HG03025 (cell line): ENCODE data around the gene FDX2.
"Not testable (repeated sequence)": the region's sequence is repeated elsewhere in the genome, so short reads cannot be mapped to it uniquely, and the experiment has no call there.

ENCODE experiments used
- ATAC-seq: cut with Tn5 transposase; IDR thresholded peaks from one replicate; pipeline ENCODE4 v1.9.1; 2021; ENCODE audit warnings: mild to moderate bottlenecking, moderate library complexity; ENCODE audit not compliant: unreplicated experiment, low FRiP score

Gene FDX2

DNA sequence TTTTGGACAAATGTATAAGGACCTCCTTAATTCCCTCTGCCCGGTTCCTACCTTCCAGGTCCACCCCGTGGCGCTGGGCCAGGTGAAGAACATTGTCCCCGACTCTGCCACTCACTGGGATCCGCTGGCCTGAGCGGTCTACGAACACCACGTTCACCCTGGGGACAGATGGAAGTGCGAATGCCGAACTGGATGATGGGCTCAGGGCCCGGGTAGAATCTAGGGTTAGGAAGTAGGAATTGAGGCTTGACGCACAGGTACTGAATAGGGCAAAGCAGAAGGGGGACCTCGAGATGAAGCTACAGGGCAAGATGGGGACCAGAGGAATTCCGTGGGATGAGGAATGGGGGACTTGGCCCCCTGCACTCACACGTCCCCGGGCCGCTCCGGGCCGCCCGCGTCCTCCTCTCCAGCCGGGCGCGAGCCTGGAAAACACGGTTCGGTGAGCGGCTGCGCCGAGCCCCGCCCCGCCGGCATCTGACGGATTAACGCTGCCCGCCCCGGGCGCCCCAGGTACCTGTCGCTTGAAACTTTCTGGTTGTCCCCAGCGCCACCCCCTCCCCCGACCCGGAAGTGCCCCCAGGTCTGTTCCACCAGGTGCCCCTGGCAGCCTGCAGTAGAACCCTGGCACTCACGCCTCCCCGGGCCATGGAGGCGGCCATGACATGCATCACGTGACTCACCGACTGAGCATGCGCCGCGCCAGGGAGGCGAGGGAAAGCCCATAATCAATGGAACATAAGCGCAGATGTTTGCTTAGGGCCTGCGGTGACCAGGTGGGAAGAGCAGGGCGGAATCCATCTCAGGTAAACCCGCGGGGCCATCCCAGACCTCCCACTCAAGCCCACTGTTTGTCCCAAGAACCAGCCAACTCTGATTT, at the start of gene FDX2:
Gene FDX2 (minus strand): TSS at position 681 of the 880 bp plus-strand sequence. CDS start 19 bp downstream, at position 662.
- no peak for ATAC-seq

DNA sequence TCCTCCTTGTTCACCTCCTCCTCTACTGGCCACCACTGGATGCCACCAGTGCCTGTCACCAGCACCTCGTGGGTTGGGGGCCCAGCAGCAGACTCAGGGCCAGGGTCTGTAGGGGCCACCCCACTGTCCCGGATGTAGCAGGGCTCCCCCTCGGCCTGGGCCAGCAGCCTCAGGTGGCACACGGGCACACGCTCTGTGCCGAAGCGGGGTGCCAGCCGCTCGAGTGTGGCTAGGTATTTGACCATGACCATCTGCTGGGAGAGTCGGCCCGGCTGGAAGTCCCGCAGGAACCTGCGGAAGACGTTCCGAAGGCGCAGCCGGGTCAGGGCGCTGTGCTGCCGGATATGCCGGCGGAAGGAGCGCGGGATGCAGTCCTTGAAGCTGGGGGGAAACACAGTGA, 49.7 kb upstream of the FDX2 start:
- no peak for ATAC-seq

DNA sequence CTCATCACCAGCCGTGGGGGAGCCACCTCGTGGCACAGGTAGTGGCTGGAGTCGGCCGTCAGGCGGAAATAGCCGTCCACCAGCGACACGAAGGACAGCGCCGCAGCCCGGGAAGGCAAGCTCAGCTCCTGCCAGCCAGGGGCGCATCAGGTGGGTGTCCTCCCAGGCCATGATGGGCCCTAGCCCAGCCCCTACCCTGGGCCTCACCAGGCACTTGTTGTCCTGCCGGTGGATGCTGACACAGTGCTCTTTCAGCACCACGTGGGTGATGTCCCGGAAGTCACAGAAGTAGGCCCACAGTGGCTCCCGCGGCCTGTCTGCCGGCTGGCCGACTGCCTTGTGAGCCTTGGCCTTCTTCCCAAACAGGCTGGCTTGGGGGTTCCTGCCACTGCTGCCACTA, 48.8 kb upstream of the FDX2 start:
- ATAC-seq: no peak

DNA sequence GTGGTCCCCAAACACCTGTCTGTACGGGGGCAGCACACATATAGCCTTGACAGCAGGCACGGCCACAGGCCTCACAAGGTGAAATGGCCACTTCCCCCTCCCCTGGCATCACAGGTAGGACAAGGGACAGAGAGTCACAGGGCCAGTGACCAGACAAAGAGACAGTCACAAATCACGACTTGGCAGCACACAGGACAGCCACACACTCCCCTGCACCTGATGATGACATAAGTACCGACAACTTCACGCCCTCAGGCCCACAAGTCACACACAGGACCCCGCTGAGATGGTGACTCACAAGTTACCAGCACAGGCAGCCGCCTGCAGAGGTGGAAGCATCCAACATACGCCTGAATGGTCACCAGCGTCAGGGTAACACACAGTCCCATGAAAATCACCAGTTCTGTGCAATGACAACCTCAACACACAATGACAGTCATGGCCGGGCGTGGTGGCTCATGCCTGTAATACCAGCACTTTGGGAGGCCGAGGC, 48.0 kb upstream of the FDX2 start:
- ATAC-seq: no peak

DNA sequence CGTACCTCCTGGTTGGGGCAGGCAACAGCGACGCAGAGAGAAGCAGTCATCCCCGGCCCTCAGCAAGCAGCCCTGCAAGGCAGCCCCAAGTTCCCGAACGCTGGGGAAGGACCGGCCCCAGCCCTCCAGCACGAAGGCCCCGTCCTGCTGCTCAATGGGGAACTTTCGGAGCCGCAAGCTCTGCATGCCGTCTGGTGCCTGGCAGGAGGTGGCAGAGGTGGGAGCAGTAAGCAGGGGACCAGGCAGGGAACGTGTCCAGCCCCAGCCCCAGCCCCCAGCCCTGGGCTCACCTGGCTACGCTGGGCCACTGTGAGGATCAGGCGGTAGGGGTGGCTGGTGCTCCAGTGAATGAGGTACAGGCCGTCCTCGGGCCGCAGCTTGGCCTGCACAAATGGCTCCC, 46.4 kb upstream of the FDX2 start:
- no peak for ATAC-seq

DNA sequence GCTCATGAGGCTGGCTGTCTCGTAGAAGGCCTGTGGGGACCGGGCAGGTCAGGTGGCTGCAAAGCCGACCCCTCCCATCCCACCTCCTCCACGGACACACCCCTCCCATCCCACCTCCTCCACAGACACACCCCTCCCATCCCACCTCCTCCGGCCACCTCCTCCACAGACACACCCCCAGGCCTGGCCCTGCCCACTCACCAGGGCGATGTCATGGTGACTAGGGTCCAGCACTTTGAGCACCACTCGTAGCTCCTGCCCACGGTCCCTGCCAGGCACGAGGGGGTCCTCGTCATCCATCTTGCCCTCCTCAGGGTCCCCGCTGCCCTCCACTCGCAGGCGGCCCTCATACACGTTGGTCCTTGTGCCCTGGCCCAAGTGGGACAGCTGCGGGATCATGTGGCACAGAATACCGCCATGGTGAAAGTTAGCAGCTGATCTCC, 45.8 kb upstream of the FDX2 start:
- no peak for ATAC-seq

DNA sequence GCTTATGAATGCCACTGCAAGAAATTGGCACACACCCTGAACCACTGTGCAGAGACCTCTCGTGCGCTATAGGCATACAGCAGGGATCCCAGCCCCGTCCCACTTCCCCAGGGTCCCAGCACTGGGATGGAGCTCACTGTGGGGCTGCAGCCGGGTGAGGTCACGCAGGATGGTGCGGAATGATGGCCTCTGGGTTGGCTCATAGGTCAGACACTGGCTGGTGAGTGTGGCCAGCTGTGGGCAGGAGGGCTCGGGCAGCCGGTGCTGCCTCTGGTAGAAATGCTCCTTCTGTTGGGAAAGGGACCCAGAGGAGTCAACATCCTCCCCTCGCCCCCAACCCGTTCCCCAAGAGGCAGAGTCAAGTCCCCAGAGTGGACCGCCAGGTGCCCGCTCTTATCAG, 40.6 kb upstream of the FDX2 start:
- no peak for ATAC-seq

DNA sequence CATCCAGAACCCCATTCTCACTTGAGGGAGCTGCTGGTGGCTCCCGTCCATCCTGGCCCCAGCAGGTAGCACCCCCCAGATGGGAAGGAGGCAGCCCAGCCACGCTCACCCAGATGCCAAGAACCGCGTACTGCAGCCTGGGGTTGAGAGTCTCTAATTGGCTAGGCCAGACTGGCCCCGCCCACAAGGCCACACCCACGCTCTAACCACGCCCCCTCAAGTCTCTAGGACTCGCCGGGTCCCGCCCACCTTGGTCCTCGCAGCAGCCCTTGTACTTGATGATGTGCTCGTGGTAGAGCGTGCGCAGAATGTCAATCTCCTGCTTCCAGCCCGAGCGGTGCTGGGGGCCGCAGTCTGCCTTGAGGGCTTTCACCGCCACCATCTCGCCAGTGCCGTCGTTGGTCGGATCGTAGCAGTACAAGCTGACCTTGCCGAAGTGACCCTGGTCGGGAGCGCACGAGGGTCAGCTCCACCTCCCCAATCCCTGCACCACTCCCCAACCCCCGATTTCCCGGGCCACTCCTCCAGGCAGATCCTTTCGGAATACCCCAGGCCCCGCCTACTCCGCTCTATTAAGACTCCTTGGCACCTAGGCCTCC, 38.1 kb upstream of the FDX2 start:
- ATAC-seq: no peak

DNA sequence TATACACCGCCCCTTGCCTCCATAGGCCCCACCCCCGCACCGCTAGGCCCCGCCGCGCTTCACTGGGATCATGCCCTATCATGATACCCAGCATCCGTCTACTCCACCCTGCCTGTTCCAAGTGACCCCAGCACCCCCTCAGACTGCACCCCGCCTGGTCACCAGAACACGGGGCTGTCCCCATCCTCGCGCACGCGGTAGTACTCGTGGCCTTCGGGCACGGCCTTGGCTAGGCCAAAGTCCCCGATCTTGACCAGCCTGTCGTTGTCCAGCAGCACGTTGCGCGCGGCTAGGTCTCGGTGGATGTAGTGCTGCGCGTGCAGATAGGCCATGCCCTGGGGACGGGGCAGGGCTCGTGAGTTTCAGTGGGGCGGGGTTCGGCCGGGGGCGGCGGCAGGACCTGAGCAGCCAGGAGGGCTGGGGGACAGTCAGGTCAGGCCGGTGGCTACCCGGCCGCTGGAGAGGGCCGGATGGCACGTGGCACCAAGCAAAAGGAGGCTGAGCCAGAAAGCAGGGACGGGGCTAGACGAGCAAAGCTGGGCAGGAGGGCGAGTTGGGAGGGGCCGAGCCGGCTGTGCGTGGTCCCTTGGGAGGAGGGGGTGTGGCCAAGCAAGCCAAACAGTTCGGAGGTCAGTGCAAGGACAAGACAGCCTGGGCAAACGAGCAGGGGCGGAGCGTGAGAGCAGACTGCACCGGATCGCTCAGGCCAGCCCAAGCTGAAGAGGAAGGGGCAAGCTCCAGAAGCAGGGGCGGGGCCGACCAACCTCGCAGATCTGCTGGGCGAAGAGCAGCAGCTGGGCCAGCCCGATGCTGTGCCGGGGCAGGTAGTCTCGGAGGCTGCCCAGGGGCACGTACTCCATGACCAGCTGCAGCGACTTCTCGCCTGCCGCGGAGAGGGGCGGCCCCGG, 37.2 kb upstream of the FDX2 start:
- no peak for ATAC-seq

DNA sequence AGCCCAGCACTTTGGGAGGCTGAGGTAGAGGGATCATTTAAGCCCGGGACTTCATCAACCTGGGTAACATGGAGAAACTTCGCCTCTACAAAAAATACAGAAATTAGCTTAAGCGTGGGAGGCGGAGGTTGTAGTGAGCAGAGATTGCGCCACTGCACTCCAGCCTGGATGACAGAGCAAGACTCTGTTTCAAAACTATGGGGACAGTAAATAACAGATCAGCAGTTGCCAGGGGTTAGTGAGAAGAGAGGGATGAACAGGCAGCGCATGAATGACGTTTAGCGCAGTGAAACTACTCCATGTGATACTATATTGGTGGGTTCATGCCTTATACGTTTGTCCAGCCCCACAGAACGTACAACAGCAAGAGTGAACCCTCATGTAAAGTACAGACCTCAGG, 30.7 kb upstream of the FDX2 start:
- ATAC-seq: no peak

DNA sequence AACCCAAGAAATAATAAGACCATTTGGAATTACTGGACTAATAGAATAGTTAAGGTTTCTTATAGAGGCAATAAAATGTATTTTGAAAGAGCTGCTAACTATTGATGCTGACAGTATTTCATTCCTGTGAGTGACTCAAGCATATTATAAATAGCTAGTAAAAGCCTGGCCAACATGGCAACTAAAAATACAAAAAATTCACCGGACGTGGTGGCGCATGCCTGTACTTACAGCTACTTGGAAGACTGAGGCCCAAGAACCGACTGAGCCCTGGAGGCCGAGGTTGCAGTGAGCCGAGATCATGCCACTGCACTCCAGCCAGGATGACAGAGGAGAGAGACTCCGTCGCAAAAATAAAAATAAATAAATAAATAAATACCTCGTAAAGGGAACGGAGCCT, 29.0 kb upstream of the FDX2 start:
- no peak for ATAC-seq

DNA sequence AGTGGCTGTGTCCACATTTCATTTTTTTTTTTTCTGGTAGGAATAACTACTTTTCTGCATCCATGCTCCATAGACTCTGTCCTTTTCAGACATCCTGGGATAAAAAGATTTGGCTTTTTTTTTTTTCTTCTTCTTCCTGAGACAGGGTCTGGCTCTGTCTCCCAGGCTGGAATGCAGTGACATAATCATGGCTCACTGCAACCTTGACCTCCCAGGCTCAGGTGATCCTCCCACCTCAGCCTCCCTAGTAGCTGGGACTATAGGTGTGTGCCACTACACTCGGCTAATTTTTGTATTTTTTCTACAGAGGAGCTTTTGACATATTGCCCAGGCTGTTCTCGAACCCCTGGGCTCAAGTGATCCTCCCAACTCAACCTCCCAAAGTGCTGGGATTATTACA, 27.7 kb upstream of the FDX2 start:
- no peak for ATAC-seq

DNA sequence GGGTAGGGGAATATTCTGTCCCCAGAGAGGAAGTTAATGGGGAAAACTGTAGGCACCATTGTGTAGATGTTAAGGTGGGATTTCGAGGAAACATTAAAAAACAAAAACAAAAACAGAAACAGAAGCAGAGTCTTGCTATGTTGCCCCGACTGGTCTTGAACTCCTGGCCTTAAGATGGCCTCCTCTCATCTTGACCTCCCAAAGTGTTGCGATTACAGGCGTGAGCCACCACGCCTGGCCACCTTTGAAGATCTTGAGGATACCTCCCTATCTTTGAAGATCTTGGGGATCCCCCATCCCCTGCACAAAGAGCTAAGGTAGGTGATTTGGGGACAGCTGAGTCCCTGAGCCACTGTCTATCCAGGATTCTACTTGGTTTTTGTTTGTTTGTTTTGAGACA, 24.2 kb upstream of the FDX2 start:
- ATAC-seq: no peak

DNA sequence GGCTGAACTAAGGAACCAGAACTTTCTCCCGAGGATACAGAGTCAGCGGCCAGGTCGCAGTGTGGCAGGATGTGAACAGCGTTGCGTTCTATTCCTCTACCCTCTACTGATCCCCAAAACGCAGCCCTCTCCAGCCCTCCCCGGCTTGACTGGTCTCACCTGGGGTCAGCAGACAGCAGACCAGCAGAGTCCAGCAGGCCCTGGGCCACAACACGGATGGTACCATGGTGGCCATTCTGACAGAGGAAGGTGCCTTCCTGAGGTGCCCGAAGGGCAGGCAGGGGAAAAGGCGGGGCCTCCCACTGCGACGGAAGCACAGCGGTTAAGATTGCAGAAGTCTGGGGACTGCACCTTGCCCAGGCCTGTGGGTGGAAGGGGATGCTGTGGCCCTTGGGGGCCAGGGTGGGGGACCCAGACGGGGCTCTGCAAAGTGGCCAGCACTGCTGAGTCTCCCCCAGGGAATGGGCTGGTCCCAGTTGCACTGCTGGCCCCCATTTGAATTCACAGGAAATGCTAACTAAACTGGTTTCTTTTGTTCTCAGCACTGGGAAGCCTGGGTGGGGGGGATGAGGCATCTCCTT, 23.7 kb upstream of the FDX2 start, which contains the start of gene ICAM3:
Gene ICAM3 (minus strand): TSS at position 245 of the 581 bp plus-strand sequence. CDS start 10 bp downstream, at position 235.
- no peak for ATAC-seq

DNA sequence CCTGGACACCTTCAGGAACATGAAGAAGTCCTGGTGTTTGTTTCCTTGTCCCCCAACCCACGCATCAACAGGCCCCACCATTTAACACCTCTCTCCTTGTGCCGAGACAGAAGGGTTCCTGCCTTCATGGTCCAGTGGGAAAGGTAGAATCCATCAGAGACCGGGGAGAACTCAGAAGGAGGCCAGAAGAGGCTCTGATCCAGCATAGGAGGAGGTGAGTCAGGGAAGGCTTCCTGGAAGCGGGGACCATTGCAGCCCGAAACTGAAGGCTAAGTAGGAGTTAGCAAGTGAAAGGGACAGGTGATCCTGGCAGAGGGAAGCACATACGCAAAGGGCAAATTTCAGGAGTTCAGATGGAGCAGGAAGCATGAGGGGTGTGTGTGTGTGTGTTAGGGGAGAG, 23.1 kb upstream of the FDX2 start:
- no peak for ATAC-seq

DNA sequence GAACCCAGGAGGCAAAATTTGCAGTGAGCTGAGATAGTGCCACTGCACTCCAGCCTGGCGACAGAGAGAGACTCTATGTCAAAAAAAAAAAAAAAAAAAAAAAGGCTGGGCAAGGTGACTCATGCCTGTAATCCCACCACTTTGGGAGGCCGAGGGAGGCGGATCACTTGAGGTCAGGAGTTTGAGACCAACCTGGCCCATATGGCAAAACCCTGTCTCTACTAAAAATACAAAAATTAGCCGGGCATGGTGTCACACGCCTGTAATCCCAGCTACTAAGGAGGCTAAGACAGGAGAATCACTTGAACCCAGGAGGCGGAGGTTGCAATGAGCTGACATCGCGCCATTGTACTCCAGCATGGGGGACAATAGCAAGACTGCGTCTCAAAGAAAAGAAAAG, 20.9 kb upstream of the FDX2 start:
- not testable (repeated sequence) for ATAC-seq

DNA sequence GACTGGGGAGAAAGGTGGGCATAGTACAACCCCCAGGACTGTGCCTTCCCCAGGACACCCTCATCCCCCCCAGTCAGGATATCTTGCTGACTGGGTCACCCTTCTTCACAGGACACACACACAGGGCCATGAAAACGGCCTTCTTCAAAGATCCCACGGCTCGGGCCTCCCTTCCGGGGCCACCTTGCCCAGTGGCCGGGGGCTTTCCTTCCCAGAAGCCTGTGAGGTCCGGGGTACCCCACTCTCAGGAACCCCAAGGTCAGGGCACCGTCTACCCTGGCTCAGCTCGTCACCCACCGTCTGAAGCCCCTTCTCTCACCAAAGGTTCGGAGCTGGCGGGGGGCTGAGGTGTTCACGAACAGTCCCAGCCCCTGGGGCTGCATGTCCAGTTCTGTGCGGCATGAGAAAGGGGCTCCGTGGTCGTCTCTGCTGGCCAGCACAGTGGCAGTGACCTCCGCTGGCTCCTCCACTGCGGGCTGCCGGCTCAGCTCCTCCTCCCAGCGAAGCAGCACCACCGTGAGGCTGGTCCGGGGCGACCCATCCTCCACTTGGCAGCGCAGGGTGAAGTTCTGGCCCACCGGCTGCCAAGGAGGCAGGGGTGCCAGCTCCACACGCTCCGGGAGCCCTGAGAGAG, 19.7 kb upstream of the FDX2 start:
- no peak for ATAC-seq

DNA sequence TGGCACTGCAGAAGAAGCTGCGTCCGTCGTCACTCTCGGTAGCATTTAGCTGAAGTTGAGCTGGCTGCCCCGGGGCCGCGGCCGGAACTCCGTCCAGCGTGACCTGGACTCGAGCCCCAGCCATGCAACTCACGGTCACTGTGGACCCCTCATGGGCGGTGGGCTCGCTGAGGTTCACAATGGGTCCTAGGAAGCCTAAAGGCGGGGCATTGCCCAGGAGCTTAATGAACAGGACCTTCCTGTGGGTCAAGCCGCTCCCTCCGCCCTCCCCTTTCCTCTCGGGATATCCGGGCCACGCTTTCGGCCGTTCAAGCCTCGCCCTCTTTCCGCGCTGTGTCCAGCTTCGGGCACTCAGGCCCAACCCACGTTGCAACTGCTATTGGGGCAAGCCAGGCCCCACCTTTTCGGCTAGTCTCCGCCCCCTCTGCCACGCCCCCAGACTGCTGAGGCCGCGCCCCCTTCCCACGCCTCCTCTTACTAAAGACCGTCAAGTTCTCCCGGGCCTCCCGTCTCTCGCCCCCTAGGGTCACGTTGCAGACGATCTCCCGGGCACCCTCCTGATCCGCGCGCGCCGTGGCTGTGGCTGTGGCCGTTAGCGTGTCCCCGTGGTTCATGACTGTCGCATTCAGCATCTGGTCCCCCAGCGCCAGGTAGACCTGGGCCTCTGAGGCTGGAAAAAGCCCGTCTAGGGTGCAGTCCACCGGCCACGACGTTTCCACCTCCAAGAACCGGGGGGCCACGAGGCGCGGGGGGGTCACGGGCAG, 19.0 kb upstream of the FDX2 start:
- no peak for ATAC-seq
